ENCODE results near the gene G2E3.
"Not testable (repeated sequence)": the region's sequence is repeated elsewhere in the genome, so short reads cannot be mapped to it uniquely, and the experiment has no call there.

The G2E3 gene

GRCh38 chr14:30558675-30559555, at the start of gene G2E3:
Gene G2E3 (plus strand): TSS chr14:30559158. CDS start chr14:30581080, 21,922 bp downstream.
- DNase-seq, result peak; percentile 94

GRCh38 chr14:30517737-30518136, 41.2 kb upstream of the G2E3 start:
- no peak for DNase-seq

- no peak for DNase-seq
These were observed 39.9 kb upstream of the G2E3 start for GRCh38 chr14:30518867-30519560.

- no peak for DNase-seq
These were observed 39.0 kb upstream of the G2E3 start for GRCh38 chr14:30519961-30520360.

- DNase-seq, result no peak
These were observed 38.4 kb upstream of the G2E3 start for GRCh38 chr14:30520536-30520935.

- DNase-seq, result no peak
These were observed 36.8 kb upstream of the G2E3 start for GRCh38 chr14:30521899-30522736.

- DNase-seq, result no peak
These were observed 33.1 kb upstream of the G2E3 start for GRCh38 chr14:30525833-30526232.

- no peak for DNase-seq
These were observed 31.8 kb upstream of the G2E3 start for GRCh38 chr14:30527196-30527595.

GRCh38 chr14:30528119-30528518, 30.8 kb upstream of the G2E3 start:
- DNase-seq, result no peak

GRCh38 chr14:30528778-30529642, 29.9 kb upstream of the G2E3 start:
- no peak for DNase-seq

- DNase-seq, result no peak
These were observed 26.7 kb upstream of the G2E3 start for GRCh38 chr14:30532264-30532663.

GRCh38 chr14:30533126-30533525, 25.8 kb upstream of the G2E3 start:
- no peak for DNase-seq

GRCh38 chr14:30541318-30541717, 17.6 kb upstream of the G2E3 start:
- no peak for DNase-seq

GRCh38 chr14:30546735-30547134, 12.2 kb upstream of the G2E3 start:
- not testable (repeated sequence) for DNase-seq

- DNase-seq, result no peak
These were observed 11.4 kb upstream of the G2E3 start for GRCh38 chr14:30547388-30548048.

- DNase-seq, result no peak
These were observed 8.6 kb upstream of the G2E3 start for GRCh38 chr14:30550335-30550734.

- DNase-seq, result no peak
These were observed 7.5 kb upstream of the G2E3 start for GRCh38 chr14:30551460-30551859.

- DNase-seq, result no peak
These were observed 5.5 kb upstream of the G2E3 start for GRCh38 chr14:30553311-30553989.

GRCh38 chr14:30558362-30558674, 640 bp upstream of the G2E3 start:
- DNase-seq, result no peak

- DNase-seq, result no peak
These were observed 707 bp downstream of the G2E3 start for GRCh38 chr14:30559638-30560091.

GRCh38 chr14:30560581-30560980, 1.6 kb downstream of the G2E3 start:
- DNase-seq, result no peak
